Measurements from ENCODE around the gene LCTL. TPM values are rescaled to one million over a fixed set of nuclear protein-coding genes. Genes with fewer than 3 reads are reported as not detected.
"Not testable (repeated sequence)": the region's sequence is repeated elsewhere in the genome, so short reads cannot be mapped to it uniquely, and the experiment has no call there.

Gene LCTL
- total RNA-seq, 2 experiments from 2014 or later, result not detected

- Mint-ChIP-seq H3K9me3 (no peaks in the 10 kb centered on the region), H3K36me3 (ENCODE audit: low read depth) (peaks cover 28% of the 10 kb centered on the region), H3K4me3 (no peak overlapping the region), H3K27ac (no peak overlapping the region), H3K4me1 (no peaks in the 10 kb centered on the region), H3K27me3 (no peaks in the 10 kb centered on the region)
- ChIA-PET CTCF (interaction anchor here (1.4 kb wide), 1 partner anchor 15 kb away, joined by 3 read pairs; no protein-coding TSS in a partner anchor), POLR2A (no interaction called here)
- DNase-seq, result no peak
These were observed 30.7 kb downstream of the LCTL start for GRCh38 chr15:66535056-66535455.

GRCh38 chr15:66524838-66525237 lies 41.0 kb downstream of the LCTL start:
- no peak for DNase-seq
- Mint-ChIP-seq H3K27ac (peak overlapping the region; percentile 21), H3K36me3 (ENCODE audit: low read depth) (peaks cover 33% of the 10 kb centered on the region), H3K4me1 (peaks cover 8% of the 10 kb centered on the region), H3K4me3 (no peak overlapping the region), H3K9me3 (no peaks in the 10 kb centered on the region), H3K27me3 (no peaks in the 10 kb centered on the region)
- POLR2A ChIA-PET, result no interaction called here
- CTCF ChIA-PET, result no interaction called here

DNA sequence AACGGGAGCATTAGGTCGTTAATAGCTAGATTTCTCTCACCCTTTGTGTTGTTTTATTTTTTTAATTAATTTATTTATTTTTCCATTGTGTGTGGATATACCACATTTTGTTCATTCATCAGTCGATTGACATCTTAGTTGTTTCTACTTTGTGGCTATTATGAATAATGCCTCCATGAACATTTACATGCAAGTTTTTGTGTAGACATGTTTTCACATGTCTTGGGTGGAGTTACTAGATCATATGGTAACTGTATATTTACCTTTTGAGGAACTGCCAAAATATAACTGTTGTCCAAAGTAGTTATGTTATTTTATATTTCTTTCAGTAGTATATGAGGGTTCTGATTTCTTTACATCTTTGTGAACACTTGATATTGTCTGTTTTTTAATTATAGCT lies 41.9 kb downstream of the LCTL start:
- Mint-ChIP-seq H3K4me3 (no peak overlapping the region), H3K36me3 (ENCODE audit: low read depth) (peaks cover 29% of the 10 kb centered on the region), H3K27ac (no peak overlapping the region), H3K4me1 (peaks cover 8% of the 10 kb centered on the region), H3K27me3 (no peaks in the 10 kb centered on the region), H3K9me3 (no peaks in the 10 kb centered on the region)
- DNase-seq, result no peak
- ChIA-PET CTCF (no interaction called here), POLR2A (no interaction called here)

DNA sequence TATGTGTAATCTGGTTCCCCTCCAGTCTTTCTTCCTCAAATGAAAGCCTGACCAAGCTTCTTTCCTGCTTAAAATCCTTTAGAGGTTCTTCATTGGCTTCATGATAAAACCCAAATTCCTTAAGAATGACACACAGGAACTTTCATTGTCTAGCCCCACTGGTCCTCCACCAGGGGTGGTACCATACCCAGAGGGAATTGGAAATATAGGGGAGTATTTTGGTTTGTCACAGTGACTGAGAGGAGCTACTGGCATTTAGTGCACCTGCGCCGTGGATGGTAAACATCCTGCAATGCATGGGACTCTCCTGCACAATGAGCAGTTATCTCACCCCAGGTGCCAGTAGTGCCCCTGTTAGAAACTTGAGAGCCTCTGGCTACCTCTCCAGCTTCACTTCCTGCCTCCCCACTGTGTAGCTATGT lies 49.9 kb downstream of the LCTL start:
- POLR2A ChIA-PET, result no interaction called here
- no peak overlapping the region for H3K27ac Mint-ChIP-seq
- DNase-seq, result no peak
- peaks cover 2% of the 10 kb centered on the region for H3K4me1 Mint-ChIP-seq
- H3K4me3 Mint-ChIP-seq, result no peak overlapping the region
- CTCF ChIA-PET, result interaction anchor here (1.0 kb wide), 1 partner anchor 11 kb away, joined by 3 read pairs; the partner anchor contains the start of genes RPL4 and ZWILCH
- no peaks in the 10 kb centered on the region for H3K27me3 Mint-ChIP-seq
- peaks cover 21% of the 10 kb centered on the region for H3K36me3 Mint-ChIP-seq (ENCODE audit: low read depth)
- no peaks in the 10 kb centered on the region for H3K9me3 Mint-ChIP-seq

DNA sequence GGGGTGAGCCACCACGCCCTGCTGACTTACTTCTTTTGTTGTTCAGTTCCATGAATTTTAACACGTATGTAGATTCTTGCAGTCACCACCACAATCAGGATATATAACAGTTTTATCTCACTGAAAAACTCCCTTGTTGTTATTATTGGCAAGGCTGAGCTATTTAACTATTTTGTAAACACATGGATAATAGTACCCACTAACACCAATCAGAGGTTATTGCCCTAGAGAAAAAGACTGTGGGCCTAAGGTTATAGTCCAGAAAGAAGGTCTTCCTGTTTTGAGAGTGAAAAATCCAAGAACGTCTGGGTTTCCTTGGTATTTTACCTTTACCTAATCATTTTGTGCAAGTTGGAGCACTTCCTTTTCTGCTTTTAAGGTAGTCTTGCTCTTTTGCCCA lies 51.2 kb downstream of the LCTL start:
- Mint-ChIP-seq H3K27me3 (no peaks in the 10 kb centered on the region), H3K9me3 (no peaks in the 10 kb centered on the region), H3K4me1 (peaks cover 2% of the 10 kb centered on the region), H3K4me3 (no peak overlapping the region), H3K27ac (no peak overlapping the region), H3K36me3 (ENCODE audit: low read depth) (peaks cover 25% of the 10 kb centered on the region)
- POLR2A ChIA-PET, result interaction anchor here (0.6 kb wide), 1 partner anchor 1688 kb away, joined by 4 read pairs; no protein-coding TSS in a partner anchor
- no peak for DNase-seq
- CTCF ChIA-PET, result interaction anchor here (0.7 kb wide), 1 partner anchor 413 kb away, joined by 4 read pairs; no protein-coding TSS in a partner anchor

DNA sequence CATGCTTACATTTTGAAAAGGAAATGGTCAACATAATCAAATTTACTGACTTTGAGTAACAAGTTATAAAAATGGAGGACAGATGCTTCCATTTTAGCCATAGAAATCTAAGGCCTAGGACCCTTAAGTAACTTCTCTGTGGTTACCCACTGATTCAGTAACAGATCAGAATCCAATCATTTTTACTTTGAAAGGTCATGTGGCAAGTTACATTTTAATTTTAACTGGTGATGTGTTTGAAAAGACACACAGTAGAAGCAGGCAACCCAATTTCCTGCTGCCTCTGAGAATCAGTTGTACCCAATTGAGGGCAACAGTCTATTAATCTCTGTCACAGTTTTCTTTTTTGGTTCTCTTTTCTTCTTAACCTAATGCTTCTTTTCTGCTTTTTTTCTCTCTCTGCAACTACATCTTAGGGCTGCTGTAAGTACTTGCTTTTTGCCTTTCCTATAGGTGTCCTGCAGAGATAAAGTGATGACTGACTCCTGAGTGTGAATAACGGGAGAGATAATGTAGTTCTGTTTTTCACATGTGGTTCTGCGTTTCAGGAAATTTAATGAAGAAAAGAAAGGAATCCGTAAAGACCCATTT lies 57.4 kb downstream of the LCTL start:
- H3K4me3 Mint-ChIP-seq, result no peak overlapping the region
- ChIA-PET POLR2A (no interaction called here), CTCF (interaction anchor here (0.6 kb wide), 2 partner anchors 936 to 1146 kb away, joined by 3 to 4 read pairs; no protein-coding TSS in a partner anchor)
- H3K27me3 Mint-ChIP-seq, result no peaks in the 10 kb centered on the region
- no peak for DNase-seq
- H3K4me1 Mint-ChIP-seq, result peaks cover 31% of the 10 kb centered on the region
- no peaks in the 10 kb centered on the region for H3K9me3 Mint-ChIP-seq
- H3K36me3 Mint-ChIP-seq (ENCODE audit: low read depth), result peaks cover 27% of the 10 kb centered on the region
- H3K27ac Mint-ChIP-seq, result no peak overlapping the region

DNA sequence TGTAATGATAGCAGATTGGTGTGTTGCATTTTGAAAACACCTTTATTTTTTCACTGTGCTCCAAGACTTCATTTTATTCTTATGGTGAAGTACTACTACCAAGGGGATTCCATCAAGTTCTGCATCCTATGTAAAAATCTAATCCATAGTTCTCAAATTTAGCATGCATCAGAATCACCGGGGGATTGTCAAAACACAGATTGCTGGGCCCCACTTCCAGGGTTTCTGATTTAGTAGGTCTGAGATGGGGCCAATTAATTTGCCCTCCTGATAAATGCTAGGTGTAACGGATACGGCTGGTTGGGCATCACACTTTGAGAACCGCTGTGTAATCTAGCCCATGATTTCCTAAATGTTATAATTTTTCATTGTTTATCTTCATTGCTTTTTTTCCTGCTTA lies 60.0 kb downstream of the LCTL start:
- H3K4me3 Mint-ChIP-seq, result peak overlapping the region; percentile 100
- peak overlapping the region; percentile 99 for H3K27ac Mint-ChIP-seq
- DNase-seq, result no peak
- peaks cover 54% of the 10 kb centered on the region for H3K4me1 Mint-ChIP-seq
- POLR2A ChIA-PET, result no interaction called here
- CTCF ChIA-PET, result no interaction called here
- H3K27me3 Mint-ChIP-seq, result no peaks in the 10 kb centered on the region
- no peaks in the 10 kb centered on the region for H3K9me3 Mint-ChIP-seq
- H3K36me3 Mint-ChIP-seq (ENCODE audit: low read depth), result peaks cover 49% of the 10 kb centered on the region

DNA sequence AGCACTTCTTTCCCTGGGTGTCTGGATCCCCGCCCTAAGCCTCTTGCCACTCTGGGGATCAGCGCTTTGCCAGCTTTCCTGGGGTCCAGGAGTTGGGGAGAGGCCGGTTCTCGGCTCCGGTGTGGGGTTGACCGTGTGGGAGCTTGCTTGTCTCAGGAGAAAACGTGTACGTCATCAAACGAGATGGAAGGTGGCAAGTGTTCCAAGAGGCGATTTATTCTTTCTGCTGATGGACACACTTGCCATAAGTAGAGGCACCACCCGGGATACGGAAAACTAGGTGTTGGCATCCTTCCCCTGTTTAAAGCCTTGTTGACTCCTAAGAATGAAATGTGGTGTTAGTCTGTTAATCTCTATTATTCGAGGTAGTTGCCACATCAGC lies 60.4 kb downstream of the LCTL start:
- CTCF ChIA-PET, result interaction anchor here (0.9 to 1.7 kb wide), 2 partner anchors 11 to 16 kb away, joined by 3 to 4 read pairs; no protein-coding TSS in a partner anchor
- H3K4me1 Mint-ChIP-seq, result peaks cover 55% of the 10 kb centered on the region
- H3K27ac Mint-ChIP-seq, result peak overlapping the region; percentile 99
- DNase-seq, result no peak
- POLR2A ChIA-PET, result no interaction called here
- no peaks in the 10 kb centered on the region for H3K27me3 Mint-ChIP-seq
- H3K9me3 Mint-ChIP-seq, result no peaks in the 10 kb centered on the region
- peaks cover 49% of the 10 kb centered on the region for H3K36me3 Mint-ChIP-seq (ENCODE audit: low read depth)
- peak overlapping the region; percentile 100 for H3K4me3 Mint-ChIP-seq

GRCh38 chr15:66504563-66505429 lies 61.0 kb downstream of the LCTL start, which contains the start of the genes RPL4 and ZWILCH:
Gene RPL4, minus strand, starts transcription at chr15:66504855. Its CDS starts 65 bp downstream, at chr15:66504790.
Gene ZWILCH, plus strand, starts transcription at chr15:66505326. Its CDS starts 13 bp downstream, at chr15:66505339.
- H3K4me3 Mint-ChIP-seq, result peak within 1 kb of the TSS; percentile 100
- H3K4me1 Mint-ChIP-seq, result peaks cover 61% of the 10 kb centered on the region
- no peaks in the 10 kb centered on the region for H3K27me3 Mint-ChIP-seq
- H3K9me3 Mint-ChIP-seq, result no peaks in the 10 kb centered on the region
- POLR2A ChIA-PET, result no interaction called here
- H3K27ac Mint-ChIP-seq, result peak within 1 kb of the TSS; percentile 99
- CTCF ChIA-PET, result interaction anchor here (0.9 to 1.7 kb wide), 3 partner anchors 10 to 15 kb away, joined by 3 to 4 read pairs (median 3); no protein-coding TSS in a partner anchor
- peak; percentile 85 for DNase-seq
- peaks cover 56% of the 10 kb centered on the region for H3K36me3 Mint-ChIP-seq (ENCODE audit: low read depth)

- H3K27me3 Mint-ChIP-seq, result no peaks in the 10 kb centered on the region
- ChIA-PET CTCF (interaction anchor here (0.6 to 1.7 kb wide), 3 partner anchors 9 to 119 kb away, joined by 3 to 4 read pairs (median 3); no protein-coding TSS in a partner anchor), POLR2A (no interaction called here)
- no peak for DNase-seq
- H3K27ac Mint-ChIP-seq, result peak overlapping the region; percentile 99
- H3K9me3 Mint-ChIP-seq, result no peaks in the 10 kb centered on the region
- H3K36me3 Mint-ChIP-seq (ENCODE audit: low read depth), result peaks cover 58% of the 10 kb centered on the region
- peaks cover 66% of the 10 kb centered on the region for H3K4me1 Mint-ChIP-seq
- peak overlapping the region; percentile 100 for H3K4me3 Mint-ChIP-seq
These were observed 61.8 kb downstream of the LCTL start for GRCh38 chr15:66503780-66504562.

DNA sequence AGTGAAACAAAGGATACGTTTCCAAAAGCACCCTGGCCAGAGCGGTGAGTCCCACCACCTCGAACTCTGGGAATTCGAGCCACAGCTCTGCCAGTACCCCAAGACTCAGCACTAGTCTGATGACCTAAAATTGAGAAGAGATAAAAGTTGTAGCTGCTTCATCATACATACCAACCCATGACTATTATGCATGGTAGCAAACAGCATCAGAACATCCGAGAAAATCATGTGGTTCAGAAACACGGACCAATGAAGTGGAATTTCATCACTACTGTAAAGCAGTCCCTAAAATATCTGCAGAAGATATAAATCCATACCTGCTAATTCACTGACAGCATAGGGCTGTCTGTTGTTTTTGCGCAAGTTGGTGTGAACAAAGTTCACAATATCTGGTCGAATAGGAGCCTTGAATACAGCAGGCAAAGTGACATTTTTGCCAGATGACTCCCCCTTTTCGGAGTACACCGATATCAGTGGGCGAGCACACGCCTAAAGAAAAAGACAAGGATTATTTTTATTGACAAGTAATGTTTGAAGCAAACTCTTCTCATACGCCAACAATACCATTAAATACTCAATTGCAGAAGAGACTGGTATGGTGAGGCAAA lies 62.7 kb downstream of the LCTL start:
- DNase-seq, POLR2A ChIA-PET, H3K9me3 Mint-ChIP-seq, CTCF ChIA-PET, H3K27me3 Mint-ChIP-seq: not testable (repeated sequence)
- Mint-ChIP-seq H3K36me3 (ENCODE audit: low read depth) (peaks cover 63% of the 10 kb centered on the region), H3K4me1 (peaks cover 70% of the 10 kb centered on the region), H3K4me3 (peak overlapping the region; percentile 100), H3K27ac (peak overlapping the region; percentile 99)

- Mint-ChIP-seq H3K27me3 (no peaks in the 10 kb centered on the region), H3K4me1 (peaks cover 68% of the 10 kb centered on the region), H3K4me3 (peak overlapping the region; percentile 100), H3K27ac (peak overlapping the region; percentile 99), H3K36me3 (ENCODE audit: low read depth) (peaks cover 67% of the 10 kb centered on the region), H3K9me3 (no peaks in the 10 kb centered on the region)
- ChIA-PET POLR2A (no interaction called here), CTCF (interaction anchor here (0.6 kb wide), 1 partner anchor 891 kb away, joined by 3 read pairs; no protein-coding TSS in a partner anchor)
- no peak for DNase-seq
These were observed 63.3 kb downstream of the LCTL start for GRCh38 chr15:66502491-66502890.
